ENCODE data around the gene GPC4.

DNA sequence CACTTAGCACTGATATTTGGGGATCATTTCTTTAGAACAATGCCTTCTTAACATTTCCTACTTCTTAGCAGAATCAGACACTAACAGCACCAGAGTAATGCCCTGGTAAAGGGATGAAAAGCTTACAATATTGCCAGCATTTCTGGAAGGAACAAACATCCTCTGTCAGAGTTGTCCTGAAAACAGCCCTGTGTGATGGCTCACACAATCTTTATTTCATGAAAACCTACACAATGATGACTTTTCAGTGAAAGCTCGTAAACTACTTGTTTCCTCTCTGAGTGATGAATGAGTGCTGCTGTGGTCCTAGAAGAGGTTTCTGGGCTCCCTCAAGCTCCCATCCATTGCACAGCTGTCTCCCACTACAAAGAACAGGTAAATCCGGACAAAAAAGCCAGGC lies 52.8 kb downstream of the GPC4 start:
- TF ChIP-seq, protein P1, sequence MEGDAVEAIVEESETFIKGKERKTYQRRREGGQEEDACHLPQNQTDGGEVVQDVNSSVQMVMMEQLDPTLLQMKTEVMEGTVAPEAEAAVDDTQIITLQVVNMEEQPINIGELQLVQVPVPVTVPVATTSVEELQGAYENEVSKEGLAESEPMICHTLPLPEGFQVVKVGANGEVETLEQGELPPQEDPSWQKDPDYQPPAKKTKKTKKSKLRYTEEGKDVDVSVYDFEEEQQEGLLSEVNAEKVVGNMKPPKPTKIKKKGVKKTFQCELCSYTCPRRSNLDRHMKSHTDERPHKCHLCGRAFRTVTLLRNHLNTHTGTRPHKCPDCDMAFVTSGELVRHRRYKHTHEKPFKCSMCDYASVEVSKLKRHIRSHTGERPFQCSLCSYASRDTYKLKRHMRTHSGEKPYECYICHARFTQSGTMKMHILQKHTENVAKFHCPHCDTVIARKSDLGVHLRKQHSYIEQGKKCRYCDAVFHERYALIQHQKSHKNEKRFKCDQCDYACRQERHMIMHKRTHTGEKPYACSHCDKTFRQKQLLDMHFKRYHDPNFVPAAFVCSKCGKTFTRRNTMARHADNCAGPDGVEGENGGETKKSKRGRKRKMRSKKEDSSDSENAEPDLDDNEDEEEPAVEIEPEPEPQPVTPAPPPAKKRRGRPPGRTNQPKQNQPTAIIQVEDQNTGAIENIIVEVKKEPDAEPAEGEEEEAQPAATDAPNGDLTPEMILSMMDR (IDR thresholded peaks at IDR 0.05), result no peak
- TF ChIP-seq POLR2A (IDR thresholded peaks at IDR 0.05), result no peak

Data from thyroid gland (tissue), 4 donors.